DMS114 treated with DMSO at 0.1 percent for 48 hours (cell line): ENCODE measurements around the gene BBS4.
A peak's percentile ranks its signal among the peaks of the same experiment; 100 is the strongest.

Experiments used
- DNase-seq: peaks from one replicate; lab custom pipeline; 2025; ENCODE audit not compliant: unreplicated experiment; lab: John Stamatoyannopoulos, UW

Gene BBS4

DNA sequence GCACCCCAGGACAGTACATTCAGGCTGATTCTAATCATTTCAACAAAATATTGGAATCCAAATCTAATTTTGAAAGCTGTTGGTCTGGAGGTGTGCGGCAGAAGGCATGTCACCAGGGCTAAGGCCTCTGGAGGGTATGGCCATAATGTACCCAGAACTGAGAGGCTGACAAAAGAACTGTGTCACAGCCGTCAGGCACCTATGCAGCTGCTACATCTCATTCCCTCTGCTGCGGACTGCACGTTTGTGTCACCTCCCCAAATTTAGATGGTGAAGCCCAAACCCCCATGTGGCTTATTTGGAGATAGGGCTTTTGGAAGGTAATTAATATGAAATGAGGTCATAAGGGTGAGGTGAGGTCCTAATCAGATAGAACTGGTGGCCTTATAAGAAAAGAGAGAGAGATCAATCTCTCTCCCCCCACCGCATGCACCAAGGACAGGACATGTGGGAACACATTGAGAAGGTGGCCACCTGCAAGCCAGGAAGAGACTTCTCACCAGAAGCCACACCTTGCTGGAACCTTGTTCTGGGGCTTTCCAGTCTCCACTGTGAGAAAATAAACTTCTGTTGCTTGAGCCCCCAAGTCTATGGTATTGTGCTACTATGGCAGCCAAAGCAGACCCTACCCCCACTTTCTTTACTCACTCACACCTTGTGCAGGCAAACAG lies 74.7 kb downstream of the BBS4 start:
- no peak for DNase-seq

DNA sequence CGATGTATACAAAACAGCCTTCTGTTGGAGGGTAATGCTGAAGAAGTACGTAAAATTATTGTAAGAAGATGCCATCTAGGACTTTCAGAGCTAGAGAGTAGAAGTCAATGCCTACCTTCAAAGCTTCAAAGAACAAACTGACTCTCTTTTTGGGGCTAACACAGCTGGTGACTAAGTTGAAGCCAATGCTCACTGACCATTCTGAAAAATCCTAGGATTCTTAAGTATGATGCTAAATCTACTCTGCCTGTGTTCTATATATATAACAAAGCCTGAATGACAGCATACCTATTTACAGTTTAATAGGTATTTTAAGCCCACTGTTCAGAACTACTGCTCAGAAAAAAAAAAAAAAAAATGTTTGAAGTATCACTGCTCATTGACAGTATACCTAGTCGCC lies 78.6 kb downstream of the BBS4 start:
- DNase-seq: no peak

DNA sequence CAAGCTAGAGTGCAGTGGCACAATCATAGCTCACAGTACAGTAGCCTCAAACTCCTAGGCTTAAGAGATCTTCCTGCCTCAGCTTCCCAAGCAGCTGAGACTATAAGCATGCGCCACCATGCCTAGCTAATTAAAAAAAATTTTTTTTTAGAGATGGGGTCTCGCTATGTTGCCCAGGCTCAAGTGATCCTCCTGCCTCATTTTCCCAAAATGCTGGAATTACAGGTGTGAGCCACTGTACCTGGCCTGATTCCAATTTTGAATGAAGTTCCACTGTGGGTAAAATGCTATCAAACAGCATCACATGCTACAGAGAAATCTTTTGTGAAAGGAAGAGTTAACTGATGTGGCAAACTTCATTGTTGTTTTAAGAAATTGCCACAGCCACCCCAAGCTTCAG lies 80.0 kb downstream of the BBS4 start:
- DNase-seq: no peak

DNA sequence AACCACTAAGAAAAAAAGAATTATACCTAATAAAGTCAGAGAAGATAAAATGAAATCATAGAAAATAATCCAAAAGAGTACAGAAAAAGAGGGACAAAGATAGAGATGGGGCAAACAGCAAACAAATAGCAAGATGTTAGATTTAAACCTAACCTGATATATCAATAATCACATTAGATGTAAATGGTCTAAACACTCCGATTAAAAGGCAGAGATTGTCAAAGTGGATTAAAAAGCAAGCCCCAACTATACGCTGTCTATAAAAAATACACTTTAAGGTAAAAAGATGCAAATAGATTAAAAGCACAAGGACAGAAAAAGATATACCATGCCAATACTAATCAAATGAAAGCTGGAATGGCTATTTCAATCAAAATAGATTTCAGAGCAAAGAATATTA lies 80.8 kb downstream of the BBS4 start:
- no peak for DNase-seq

DNA sequence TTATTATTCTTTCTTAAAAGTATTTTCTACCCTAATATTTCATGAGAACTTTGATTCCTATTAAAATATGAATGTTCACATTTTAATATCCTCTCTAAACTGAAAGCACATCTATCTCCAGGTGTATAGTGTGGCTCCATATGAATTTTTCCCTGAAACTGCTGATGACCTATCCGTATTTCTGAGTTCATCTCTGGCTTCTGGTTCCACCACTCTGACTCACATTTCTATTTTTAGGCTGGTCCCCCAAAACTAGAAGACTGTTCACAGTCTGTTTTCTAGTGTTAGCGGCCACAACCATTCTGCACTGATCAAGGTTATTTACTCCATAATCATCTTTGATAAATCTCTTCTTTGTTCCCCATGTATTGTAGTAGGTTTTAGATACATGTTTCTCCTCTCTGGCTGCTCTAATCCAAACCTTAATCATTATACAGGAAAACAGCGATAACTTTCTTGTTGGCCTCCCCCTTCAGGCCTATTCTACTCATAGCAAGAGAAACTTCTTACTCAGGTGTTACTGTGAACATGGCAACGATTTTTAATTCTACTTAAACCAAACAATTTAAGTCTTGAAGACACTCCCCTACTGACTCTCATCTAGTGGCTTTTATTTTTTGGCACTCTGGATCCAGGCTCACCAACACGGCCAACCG lies 84.8 kb downstream of the BBS4 start:
- DNase-seq: no peak

DNA sequence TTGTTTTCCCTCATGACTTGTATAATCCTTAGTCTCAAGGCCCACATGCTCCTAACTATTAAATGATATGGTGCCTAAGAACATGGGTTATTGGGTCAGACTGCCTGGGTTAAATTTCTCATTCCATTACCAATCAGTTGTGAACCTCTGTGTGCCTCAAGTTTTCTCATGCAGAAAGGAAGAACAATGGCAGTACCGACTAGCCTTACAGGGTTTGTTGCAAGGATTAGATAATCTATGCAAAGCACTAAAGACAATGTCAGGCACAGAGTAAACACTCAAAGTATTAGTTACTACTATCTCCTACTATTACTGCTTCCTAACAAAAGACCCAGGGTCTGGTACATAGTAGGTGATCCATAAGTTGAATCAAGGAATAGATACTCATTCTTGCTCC lies 85.3 kb downstream of the BBS4 start:
- DNase-seq: no peak

DNA sequence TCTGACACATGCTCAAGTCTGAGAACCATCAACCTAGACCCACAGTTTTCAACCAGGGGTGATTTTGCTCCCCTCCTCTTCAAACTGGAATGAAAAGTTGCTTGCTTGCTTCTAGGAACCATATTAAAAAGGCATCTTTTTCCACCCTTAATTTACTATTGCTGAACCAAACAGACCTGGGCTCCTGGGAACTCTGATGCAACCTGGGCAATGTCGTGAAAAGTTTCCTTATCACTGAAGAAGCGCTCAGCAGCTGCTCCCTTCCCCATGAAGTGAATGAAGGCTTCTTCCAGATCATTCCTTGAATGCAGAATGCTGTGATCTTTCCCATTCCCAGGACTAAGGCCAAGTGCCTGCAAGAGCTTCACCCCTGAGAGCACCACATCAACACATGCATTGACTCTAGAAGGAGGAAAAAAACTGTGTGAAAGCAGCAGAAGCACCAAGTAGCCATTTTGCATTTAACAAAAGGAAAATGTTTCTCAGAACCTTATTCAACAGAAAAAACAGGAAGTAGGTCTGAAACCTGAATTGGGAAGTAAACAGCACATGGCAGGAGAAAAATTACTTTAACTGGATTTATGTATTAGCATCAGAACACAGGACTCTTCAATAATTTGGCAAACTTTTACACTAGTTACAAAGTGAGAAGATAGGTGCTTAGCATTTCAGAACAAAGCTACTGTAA lies 88.8 kb downstream of the BBS4 start:
- no peak for DNase-seq

DNA sequence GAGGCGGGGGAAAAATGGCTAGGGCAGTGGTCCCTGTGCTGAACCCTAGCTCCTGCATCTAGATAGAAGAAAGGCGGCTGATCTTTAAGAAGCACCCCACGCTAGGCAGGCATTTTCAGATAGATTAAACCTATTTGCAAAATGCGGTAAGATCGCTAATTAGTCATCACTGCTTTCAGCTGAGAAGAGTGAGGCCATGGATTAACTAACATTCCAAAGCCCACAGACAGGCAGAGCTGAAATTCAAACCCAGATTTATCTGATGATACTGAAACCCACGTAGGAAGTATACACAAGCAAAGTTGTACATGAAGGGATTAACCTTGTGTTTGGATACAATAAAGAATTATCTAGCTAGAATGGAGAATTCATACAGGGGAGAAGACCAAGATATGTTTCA lies 92.8 kb downstream of the BBS4 start:
- DNase-seq: no peak

DNA sequence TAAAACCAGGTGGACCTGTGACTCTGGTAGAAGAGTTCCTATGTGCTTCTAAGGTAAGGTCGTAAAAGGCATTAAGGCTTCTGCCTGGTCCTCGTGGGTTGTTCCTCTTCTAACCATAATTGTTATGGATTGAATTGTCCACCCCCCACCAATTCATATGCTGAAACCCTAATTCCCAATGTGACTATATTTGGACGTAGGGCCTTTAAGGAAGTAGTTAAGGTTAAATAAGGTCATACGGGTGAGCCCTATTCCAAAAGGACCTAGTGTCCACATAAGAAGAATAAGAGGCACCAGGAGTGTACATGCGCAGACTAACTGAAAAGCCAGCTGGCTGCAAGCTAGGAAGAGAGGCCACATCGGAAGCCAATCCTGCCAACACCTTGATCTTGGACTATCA lies 95.6 kb downstream of the BBS4 start:
- DNase-seq: no peak

DNA sequence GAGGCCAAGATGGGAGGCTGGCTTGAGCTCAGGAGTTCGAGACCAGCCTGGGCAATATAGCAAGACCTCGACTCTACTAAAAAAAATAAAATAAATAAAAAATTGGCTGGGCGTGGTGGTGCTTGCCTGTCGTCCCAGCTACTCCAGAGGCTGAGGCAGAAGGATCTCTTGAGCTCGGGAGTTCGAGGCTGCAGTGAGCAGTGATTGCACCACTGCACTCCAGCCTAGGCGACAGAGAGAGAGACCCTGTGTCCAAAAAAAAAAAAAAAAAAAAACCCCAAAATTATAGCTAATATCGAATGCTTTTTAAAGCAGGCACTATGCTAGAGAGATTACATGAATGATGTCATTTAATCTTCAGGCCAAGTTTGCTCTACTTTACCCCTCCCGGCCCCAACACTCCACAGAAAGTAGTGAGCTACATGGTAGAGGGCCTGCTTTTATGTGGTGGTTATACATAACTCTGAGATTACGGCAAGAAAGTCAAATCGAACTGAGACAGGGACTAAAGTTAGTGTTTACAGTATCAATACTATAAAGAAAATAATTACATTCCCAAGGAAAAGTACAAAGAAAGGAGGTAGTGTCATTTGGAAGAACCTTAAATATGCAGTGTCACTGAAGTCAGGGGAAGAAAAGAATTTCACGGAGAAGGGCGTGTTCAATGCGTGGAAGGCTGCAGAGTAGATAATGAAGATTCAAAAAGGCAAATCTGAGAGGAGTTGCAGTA lies 96.4 kb downstream of the BBS4 start:
- no peak for DNase-seq

DNA sequence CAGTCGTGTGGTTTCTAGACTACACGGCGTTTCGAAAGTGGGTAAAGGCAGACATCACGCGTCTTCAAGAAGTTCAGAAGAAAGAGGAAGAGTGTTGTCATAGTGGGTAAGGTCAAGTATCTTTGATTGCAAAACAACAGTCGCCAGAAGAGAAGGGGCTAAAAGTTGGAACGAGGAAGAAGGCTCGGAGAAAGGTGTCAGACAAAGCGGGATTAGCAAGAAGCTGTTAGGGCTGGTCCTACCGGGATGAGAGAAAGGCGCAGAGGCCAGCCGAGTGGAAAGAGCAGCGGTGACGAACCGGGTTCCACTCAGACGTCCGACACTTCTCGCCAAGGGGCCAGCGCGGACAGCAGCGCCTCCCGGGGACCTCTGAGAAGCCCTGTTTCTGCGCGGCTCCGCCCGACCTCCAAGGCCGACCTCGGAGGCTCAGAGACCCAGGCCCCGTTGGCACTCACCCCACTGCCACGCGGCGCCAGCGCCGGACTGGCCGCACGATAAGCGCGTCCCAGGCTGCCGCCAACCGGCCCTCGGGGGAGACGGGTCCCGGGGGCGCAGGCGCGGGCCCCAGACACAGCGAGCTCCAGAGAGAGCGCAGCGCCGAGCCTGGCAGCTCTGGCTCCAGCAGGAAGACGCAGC lies 97.1 kb downstream of the BBS4 start:
- DNase-seq: no peak

DNA sequence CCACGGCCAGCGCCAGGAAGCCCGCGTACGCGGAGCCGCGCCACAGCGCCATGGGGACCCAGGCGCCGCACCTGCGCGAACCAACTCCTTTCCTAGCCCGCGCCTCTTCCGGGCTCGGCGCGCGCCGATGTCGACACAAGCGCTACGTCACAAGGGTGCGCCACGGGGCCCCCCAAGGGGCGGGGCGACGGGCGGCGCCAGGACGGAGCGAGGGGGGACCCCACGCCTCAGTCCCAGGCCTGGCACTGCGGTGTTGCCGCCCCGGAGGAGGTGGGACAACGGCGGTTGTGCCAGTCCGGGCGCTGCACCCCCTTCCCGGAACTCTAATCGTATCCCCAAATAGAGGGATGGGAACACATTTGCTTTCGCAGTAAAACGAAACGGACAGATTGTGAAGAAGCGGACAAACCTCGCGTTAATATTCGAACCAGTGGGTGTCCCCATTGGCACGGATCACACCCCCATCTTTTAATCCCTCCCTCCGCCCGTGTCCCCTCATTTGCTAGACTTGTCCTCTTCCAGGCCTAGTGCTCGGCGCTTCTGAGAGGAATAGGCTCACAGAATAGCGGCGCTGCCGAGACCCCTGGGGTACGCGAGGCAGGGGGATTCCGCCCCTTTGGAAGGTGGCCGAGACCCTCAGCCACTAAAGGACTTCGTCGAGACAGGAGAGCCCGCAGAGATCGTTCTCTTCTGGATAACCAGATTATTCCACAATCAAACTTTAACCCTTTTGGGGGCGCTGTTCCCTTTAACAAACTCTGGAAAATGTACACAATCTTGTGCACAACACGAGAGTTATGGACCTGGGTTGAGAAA lies 97.8 kb downstream of the BBS4 start, which contains the start of gene ADPGK:
Gene ADPGK, minus strand, starts transcription at position 119 of the 816 bp plus-strand sequence. Its CDS starts 67 bp downstream, at position 52.
- DNase-seq: peak; percentile 84

DNA sequence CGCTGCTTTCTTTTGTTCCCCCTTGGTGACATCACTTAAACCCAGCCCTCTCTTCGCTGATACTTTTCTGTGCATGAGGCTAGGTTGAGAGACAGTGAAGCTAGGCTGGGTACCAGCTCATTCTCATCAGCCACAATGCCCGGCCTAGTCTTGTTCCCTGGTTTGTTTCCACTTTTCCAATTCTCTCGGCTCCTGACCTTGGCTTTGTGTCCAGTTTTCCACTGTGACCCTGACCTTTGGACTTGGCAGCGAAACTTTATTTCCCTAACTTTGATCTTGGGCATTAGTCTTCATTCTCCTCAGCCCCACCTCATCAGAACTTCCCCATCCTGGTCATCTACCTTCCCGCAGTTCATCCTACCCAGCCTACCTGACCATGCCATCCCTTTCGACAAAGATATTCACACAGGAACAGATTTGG lies 98.5 kb downstream of the BBS4 start:
- DNase-seq: no peak

DNA sequence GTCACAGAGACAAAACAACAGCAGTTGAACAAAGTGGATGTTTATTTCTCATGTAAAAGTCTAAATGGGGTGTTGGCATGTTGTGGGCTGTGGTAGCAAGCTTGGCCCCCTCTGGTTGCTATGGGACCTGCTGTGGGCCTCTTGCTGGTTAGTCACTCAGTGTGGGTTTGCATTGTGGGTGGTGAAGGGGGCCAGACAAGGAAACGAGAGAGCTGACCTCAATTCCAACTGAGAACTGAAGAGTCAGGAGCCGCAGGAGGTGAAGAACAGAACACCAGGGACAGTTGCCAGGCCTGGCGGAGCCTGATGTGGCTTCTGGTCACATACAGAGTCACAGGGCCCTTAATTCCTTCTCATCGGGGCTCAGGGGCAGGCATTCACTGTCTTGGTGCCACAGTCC lies 99.4 kb downstream of the BBS4 start:
- DNase-seq: no peak

DNA sequence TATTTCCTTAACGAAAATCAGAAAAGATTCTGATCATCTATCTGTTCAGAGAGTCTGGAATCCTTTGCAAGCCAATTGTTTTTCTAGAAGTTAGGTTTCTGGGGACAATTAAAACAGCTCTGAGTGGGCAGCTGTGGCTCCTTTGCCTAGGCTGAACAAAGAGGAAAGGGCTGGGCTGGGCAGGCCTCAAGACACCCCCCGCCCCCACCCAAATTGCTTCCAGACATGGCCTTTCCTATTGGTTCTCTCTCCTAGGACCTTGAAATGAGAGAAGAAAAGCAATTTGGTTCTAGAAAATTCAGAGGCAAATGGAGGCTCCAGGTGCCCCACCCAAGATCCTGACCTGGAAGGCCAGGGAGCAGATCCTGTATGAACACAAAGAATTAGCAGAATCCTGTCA lies 99.8 kb downstream of the BBS4 start:
- DNase-seq: no peak

DNA sequence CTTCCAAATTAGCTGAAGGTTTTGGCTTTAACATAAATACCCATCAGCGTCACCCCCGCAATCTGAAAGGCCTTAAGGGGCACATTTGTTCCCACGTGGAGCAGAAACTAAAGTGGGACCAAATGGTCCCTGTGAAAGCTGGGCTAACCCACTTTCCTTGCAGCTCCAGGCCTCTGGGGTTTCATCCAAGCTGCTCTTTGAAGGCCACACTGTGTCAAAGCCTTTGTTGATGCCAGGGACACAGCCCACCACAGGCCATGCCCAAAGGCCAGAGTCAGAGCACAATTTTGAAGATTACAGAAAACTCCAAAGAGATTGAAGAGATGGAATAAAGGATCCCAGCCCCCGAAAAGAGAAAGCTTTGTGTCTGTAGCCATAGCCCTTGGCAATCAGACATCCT lies 100.2 kb downstream of the BBS4 start:
- DNase-seq: no peak

DNA sequence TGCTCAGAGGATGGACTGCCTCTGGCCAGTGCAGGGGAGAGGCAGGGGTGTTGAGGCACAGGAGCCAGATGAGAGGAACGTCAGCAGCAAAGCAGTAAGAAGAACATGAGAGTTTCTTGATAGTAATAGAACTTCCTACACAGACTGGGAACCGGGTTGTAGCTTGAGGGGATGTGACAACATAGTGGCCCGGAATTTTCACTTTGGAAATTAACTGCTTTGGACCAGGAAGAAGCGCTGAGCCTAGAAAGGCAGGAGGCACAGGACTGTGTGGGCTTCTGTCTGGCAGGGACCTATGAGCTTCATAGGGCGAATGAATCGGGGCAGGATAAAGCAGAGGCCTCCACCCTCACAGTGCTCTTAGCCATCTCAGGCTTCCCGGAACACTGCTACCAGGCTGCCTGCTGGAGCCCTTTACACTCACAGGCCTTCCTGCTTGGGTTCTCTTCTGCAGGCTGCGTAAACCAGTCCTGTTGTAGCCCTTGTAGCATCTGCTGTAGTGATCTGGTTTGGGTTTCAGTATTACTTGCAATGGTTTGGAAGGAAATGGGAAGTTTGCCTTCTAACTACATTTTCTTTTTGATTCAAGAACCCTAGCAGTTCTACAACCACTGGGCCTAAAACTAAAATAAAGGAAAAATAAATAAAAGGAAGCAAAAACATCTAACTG lies 100.8 kb downstream of the BBS4 start:
- DNase-seq: no peak

DNA sequence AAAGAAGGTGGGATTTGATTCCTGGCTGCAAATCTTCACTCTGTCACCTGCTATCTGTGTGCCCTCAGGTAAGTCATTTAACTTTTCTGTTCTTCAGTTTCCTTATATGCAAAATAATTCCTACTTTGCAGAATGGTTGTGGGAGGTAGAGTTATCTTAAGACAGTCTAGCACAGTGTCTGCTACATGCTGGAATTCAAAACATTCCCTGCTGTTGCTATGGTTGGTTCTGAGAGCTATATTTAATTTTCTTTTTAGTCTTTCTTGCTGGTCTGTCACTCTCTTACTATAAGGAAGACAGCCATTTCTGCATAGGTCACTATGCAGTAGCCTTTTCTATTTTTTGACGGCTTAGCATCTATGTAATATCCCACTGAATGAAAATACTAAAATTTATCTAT lies 101.5 kb downstream of the BBS4 start:
- no peak for DNase-seq
